Measurements from ENCODE around the gene GDAP1L1.
A peak's percentile ranks its signal among the peaks of the same experiment; 100 is the strongest.
"Not testable (repeated sequence)": the region's sequence is repeated elsewhere in the genome, so short reads cannot be mapped to it uniquely, and the experiment has no call there.

GDAP1L1 gene

DNA sequence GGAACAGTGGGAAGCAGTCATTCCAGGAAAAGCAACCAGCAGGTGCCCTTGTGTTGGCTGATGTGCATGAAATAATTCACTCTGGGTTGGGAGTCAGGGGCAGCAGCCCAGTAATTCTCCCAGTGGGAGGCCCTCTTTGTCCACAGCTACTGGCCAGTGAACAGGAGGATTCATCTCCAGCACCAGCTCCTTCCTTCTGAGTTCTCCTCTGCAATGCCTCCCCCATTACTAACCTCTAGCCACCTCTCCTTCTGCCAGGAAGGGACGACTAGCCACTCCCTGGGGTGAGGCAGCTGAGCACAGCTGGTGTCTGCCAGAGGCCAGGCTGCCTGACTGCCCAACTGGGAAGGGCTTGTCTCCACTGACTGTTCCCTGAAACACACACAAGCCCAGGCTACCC is 77.2 kb downstream of the GDAP1L1 start:
- Mint-ChIP-seq H3K36me3 (ENCODE audit: low read depth) (no peaks in the 10 kb centered on the region), H3K4me3 (no peak overlapping the region), H3K4me1 (peaks cover 12% of the 10 kb centered on the region), H3K9me3 (peaks cover 9% of the 10 kb centered on the region), H3K27ac (peak overlapping the region; percentile 73), H3K27me3 (ENCODE audit: low read depth, poor library complexity) (peaks cover 8% of the 10 kb centered on the region)
- no peak for DNase-seq
- TF ChIP-seq, protein P1, sequence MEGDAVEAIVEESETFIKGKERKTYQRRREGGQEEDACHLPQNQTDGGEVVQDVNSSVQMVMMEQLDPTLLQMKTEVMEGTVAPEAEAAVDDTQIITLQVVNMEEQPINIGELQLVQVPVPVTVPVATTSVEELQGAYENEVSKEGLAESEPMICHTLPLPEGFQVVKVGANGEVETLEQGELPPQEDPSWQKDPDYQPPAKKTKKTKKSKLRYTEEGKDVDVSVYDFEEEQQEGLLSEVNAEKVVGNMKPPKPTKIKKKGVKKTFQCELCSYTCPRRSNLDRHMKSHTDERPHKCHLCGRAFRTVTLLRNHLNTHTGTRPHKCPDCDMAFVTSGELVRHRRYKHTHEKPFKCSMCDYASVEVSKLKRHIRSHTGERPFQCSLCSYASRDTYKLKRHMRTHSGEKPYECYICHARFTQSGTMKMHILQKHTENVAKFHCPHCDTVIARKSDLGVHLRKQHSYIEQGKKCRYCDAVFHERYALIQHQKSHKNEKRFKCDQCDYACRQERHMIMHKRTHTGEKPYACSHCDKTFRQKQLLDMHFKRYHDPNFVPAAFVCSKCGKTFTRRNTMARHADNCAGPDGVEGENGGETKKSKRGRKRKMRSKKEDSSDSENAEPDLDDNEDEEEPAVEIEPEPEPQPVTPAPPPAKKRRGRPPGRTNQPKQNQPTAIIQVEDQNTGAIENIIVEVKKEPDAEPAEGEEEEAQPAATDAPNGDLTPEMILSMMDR (IDR thresholded peaks at IDR 0.05) = no peak

DNA sequence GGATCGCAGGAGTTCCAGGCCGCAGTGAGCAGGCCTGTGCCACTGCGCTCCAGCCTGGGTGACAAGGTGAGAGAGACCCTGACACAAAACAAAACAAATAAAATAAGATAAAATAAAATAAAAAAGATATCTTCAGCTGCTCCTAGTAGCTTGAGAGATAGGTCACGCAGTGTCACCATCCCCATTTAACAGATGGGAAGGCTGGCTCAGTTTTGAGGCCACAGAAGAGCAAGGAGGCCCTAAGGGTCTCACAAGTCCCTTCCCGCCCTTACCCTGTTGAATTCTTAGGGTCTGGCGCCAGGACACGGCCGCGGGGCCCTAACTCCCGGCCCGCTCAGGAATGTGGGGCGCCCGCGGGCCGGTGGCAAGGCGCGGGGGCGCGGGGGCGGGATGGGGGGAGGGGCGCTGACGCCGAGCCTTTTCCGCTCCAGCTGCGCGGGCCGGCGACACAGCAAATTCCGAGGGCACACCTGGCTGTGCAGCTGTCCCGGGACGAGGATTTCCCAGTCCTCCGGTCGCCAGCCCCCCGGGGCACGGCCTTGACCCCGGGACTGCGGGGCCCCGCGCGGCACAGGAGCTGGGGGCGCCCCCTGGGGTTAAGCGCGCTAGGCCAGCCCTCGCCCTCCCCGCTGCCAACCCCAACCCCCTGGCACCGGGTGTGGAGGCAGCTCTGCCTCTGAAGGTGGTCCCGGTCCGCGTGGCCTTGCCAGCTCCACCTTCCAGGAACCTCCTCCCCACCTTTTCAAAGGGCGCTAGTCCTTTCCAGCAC is 79.5 kb downstream of the GDAP1L1 start:
- H3K4me1 Mint-ChIP-seq = peaks cover 20% of the 10 kb centered on the region
- TF ChIP-seq, protein P1 (IDR thresholded peaks at IDR 0.05) = no peak
- no peaks in the 10 kb centered on the region for H3K9me3 Mint-ChIP-seq
- no peaks in the 10 kb centered on the region for H3K36me3 Mint-ChIP-seq (ENCODE audit: low read depth)
- H3K4me3 Mint-ChIP-seq = no peak overlapping the region
- H3K27ac Mint-ChIP-seq = no peak overlapping the region
- peaks cover 14% of the 10 kb centered on the region for H3K27me3 Mint-ChIP-seq (ENCODE audit: low read depth, poor library complexity)
- DNase-seq = peak; percentile 44

DNA sequence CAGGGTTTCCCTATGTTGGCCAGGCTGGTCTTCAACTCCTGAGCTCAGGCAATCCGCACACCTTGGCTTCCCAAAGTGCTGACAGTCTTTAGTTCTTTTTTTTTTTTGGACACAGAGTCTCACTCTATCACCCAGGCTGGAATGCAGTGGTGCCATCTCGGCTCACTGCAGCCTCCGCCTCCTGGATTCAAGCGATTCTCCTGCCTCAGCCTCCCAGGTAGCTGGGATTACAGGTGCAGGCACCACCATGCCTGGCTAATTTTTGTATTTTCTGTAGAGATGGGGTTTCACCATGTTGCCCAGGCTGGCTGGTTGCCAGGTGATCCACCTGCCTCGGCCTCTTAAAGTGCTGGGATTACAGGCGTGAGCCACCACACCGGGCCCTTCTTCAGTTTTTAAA is 80.6 kb downstream of the GDAP1L1 start:
- H3K9me3 Mint-ChIP-seq; H3K36me3 Mint-ChIP-seq (ENCODE audit: low read depth); H3K4me3 Mint-ChIP-seq; DNase-seq; H3K27ac Mint-ChIP-seq: not testable (repeated sequence)
- Mint-ChIP-seq H3K27me3 (ENCODE audit: low read depth, poor library complexity) (peaks cover 14% of the 10 kb centered on the region), H3K4me1 (peaks cover 20% of the 10 kb centered on the region)

DNA sequence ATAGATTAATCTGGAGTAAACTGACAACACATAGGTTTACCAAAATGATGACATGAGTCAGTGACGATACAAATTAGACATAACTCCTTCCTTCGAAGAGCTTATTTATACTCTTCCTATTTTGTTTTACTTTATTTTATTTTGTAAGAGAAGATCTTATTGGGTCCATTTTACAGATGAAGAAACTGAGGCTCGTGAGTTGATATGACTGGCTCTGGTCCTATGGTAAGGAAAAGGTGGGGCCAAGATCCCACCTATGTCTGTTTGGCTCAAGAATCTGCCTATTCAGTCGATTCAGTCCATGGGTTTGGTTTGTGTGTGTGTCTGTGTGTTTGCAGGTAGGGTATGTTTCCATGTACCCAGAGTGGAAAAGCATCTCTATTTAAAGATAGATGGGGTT is 81.3 kb downstream of the GDAP1L1 start:
- H3K36me3 Mint-ChIP-seq (ENCODE audit: low read depth) = no peaks in the 10 kb centered on the region
- H3K4me3 Mint-ChIP-seq = no peak overlapping the region
- TF ChIP-seq, protein P1 (IDR thresholded peaks at IDR 0.05) = no peak

More for the DNA sequence above, 81.3 kb downstream of the GDAP1L1 start:
- H3K9me3 Mint-ChIP-seq = no peaks in the 10 kb centered on the region
- H3K27me3 Mint-ChIP-seq (ENCODE audit: low read depth, poor library complexity) = peaks cover 14% of the 10 kb centered on the region
- H3K27ac Mint-ChIP-seq = no peak overlapping the region
- no peak for DNase-seq
- H3K4me1 Mint-ChIP-seq = peaks cover 20% of the 10 kb centered on the region
